ENCODE results near the gene KRTAP10-4. TPM values are rescaled to one million over a fixed set of nuclear protein-coding genes. Genes with fewer than 3 reads are reported as not detected.

The KRTAP10-4 gene
- total and polyA plus RNA-seq, 2 experiments from 2014 or later, result not detected

GRCh38 chr21:44613386-44614155 lies 40.0 kb downstream of the KRTAP10-4 start:
- no peak for DNase-seq (ENCODE audit: low spot score)
- 94% methylated on average over 26 of the region's 26 CpGs for WGBS (ENCODE audit: low lambda C conversion rate, missing lambda C conversion rate)
- Histone ChIP-seq H3K9me2 (replicated peaks; ENCODE audit: insufficient read depth) (no peaks in the 10 kb centered on the region), H3K4me3 (no peak overlapping the region), H3K4me2 (no peak overlapping the region), H3K27ac (no peak overlapping the region), H3K9me3 (ENCODE audit: low read depth) (no peaks in the 10 kb centered on the region), H2AFZ (no peak overlapping the region), H4K20me1 (ENCODE audit: insufficient read depth, poor library complexity, severe bottlenecking) (no peaks in the 10 kb centered on the region), H3K4me1 (ENCODE audit: insufficient read depth) (no peaks in the 10 kb centered on the region), H3K79me2 (no peaks in the 10 kb centered on the region), H3K36me3 (replicated peaks; ENCODE audit: insufficient read depth, low read depth) (no peaks in the 10 kb centered on the region), H3K27me3 (no peaks in the 10 kb centered on the region)
- TF ChIP-seq EZH2phosphoT487 (IDR thresholded peaks at IDR 0.05; ENCODE audit: low read depth, severe bottlenecking, unreplicated experiment) (no peak), EZH2 (IDR thresholded peaks at IDR 0.05; ENCODE audit: borderline replicate concordance) (no peak), CTCF (IDR thresholded peaks at IDR 0.05; ENCODE audit: poor library complexity) (no peak)

- Histone ChIP-seq H3K36me3 (replicated peaks; ENCODE audit: insufficient read depth, low read depth) (no peaks in the 10 kb centered on the region), H3K9me2 (replicated peaks; ENCODE audit: insufficient read depth) (no peaks in the 10 kb centered on the region), H3K4me1 (ENCODE audit: insufficient read depth) (no peaks in the 10 kb centered on the region), H3K27ac (no peak overlapping the region), H3K79me2 (no peaks in the 10 kb centered on the region), H3K4me3 (no peak overlapping the region), H3K27me3 (no peaks in the 10 kb centered on the region), H3K4me2 (no peak overlapping the region), H2AFZ (no peak overlapping the region), H3K9me3 (ENCODE audit: low read depth) (no peaks in the 10 kb centered on the region), H4K20me1 (ENCODE audit: insufficient read depth, poor library complexity, severe bottlenecking) (no peaks in the 10 kb centered on the region)
- no peak for TF ChIP-seq EZH2 (IDR thresholded peaks at IDR 0.05; ENCODE audit: borderline replicate concordance)
- TF ChIP-seq EZH2phosphoT487 (IDR thresholded peaks at IDR 0.05; ENCODE audit: low read depth, severe bottlenecking, unreplicated experiment), result no peak
- no peak for TF ChIP-seq CTCF (IDR thresholded peaks at IDR 0.05; ENCODE audit: poor library complexity)
- DNase-seq (ENCODE audit: low spot score), result no peak
- 91% methylated on average over 20 of the region's 20 CpGs for WGBS (ENCODE audit: low lambda C conversion rate, missing lambda C conversion rate)
Measured at GRCh38 chr21:44614161-44614631, 40.7 kb downstream of the KRTAP10-4 start.

DNA sequence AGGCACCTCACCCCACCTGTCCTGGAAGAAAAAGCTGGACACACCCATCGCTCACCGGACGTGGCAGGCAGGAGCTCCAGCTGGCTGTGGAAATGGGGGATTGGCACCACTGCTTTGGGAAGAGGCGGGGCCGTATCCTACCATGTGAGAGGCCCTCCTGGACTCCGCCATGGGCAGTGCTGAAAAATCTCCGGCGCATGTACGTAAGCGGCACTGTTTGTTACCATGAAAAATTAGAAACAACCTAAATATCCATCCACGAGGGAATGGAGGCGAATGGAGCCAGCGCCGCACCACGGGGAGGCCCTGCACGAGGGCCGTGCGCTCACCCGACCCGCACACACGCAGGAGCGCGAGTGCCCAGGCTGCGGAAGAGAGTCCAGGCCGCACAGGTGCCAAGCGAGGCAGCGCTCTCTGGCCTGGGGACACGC lies 41.4 kb downstream of the KRTAP10-4 start:
- Histone ChIP-seq H3K79me2 (no peaks in the 10 kb centered on the region), H3K9me2 (replicated peaks; ENCODE audit: insufficient read depth) (no peaks in the 10 kb centered on the region), H3K9me3 (ENCODE audit: low read depth) (no peaks in the 10 kb centered on the region), H3K27me3 (no peaks in the 10 kb centered on the region), H3K27ac (no peak overlapping the region), H4K20me1 (ENCODE audit: insufficient read depth, poor library complexity, severe bottlenecking) (no peaks in the 10 kb centered on the region), H3K4me2 (no peak overlapping the region), H2AFZ (no peak overlapping the region), H3K36me3 (replicated peaks; ENCODE audit: insufficient read depth, low read depth) (no peaks in the 10 kb centered on the region), H3K4me1 (ENCODE audit: insufficient read depth) (no peaks in the 10 kb centered on the region), H3K4me3 (no peak overlapping the region)
- no peak for TF ChIP-seq CTCF (IDR thresholded peaks at IDR 0.05; ENCODE audit: poor library complexity)
- TF ChIP-seq EZH2phosphoT487 (IDR thresholded peaks at IDR 0.05; ENCODE audit: low read depth, severe bottlenecking, unreplicated experiment), result no peak
- TF ChIP-seq EZH2 (IDR thresholded peaks at IDR 0.05; ENCODE audit: borderline replicate concordance), result no peak
- 94% methylated on average over 28 of the region's 28 CpGs for WGBS (ENCODE audit: low lambda C conversion rate, missing lambda C conversion rate)
- DNase-seq (ENCODE audit: low spot score), result no peak
